Heart left ventricle (tissue), 16 donors: Measurements from ENCODE around the gene SH3BGR. TPM values are rescaled to one million over a fixed set of nuclear protein-coding genes. Genes with fewer than 3 reads are reported as not detected.

Experiments
- ATAC-seq, 4 donors: fragments of 200-7000 bp; cut with Tn5 transposase; one replicate each; pipeline ENCODE4 v1.9.1; 2020 to 2022; ENCODE audit warnings: moderate library complexity in 4 of 4, mild to moderate bottlenecking in 3 of 4, moderate number of reproducible peaks in 1 of 4
- DNase-seq, 5 donors: peaks; one replicate each; pipeline ENCODE4 v3.0.0-alpha.2; 2020
- H3K27ac ChIP-seq, 12 donors: fragments of 200-600 bp; sonication (generic) in 4 of 12; one replicate each; pipeline versions ENCODE4 v1.5.0 to v1.8.0; 2016 to 2022; ENCODE audit warnings: mild to moderate bottlenecking in 2 of 12
- H3K27me3 ChIP-seq, 9 donors: fragments of 200-600 bp; sonication (generic) in 2 of 9; one replicate each; pipeline versions ENCODE4 v1.5.1 to v1.8.0; 2016 to 2022; ENCODE audit warnings: mild to moderate bottlenecking in 3 of 9
- H3K36me3 ChIP-seq, 9 donors: fragments of 200-600 bp; sonication (generic) in 2 of 9; one replicate each; pipeline versions ENCODE4 v1.5.0 to v1.8.0; 2018 to 2022; ENCODE audit warnings: mild to moderate bottlenecking in 2 of 9
- H3K4me1 ChIP-seq, 12 donors: fragments of 200-600 bp; sonication (generic) in 4 of 12; one replicate each; pipeline versions ENCODE4 v1.5.0 to v1.8.0; 2016 to 2022; ENCODE audit warnings: mild to moderate bottlenecking in 3 of 12
- H3K4me3 ChIP-seq, 12 donors: fragments of 200-600 bp; sonication (generic) in 4 of 12; one replicate each; pipeline versions ENCODE4 v1.5.0 to v1.8.0; 2017 to 2022; ENCODE audit warnings: mild to moderate bottlenecking in 9 of 12, moderate library complexity in 4 of 12
- H3K9me3 ChIP-seq, 12 donors: fragments of 200-600 bp; sonication (generic) in 4 of 12; one replicate each; pipeline versions ENCODE4 v1.5.0 to v1.8.0; 2016 to 2022; ENCODE audit warnings: mild to moderate bottlenecking in 1 of 12
- CTCF ChIP-seq, 12 donors: fragments of 200-600 bp; sonication (generic) in 4 of 12; IDR thresholded peaks; one replicate each; pipeline versions ENCODE4 v1.5.0 to v1.8.0; 2018 to 2022; ENCODE audit warnings: antibody characterized with exemption in 12 of 12, mild to moderate bottlenecking in 5 of 12
- POLR2A ChIP-seq, 2 donors: fragments of 450-650 bp; IDR thresholded peaks; one replicate each; pipeline ENCODE4 v1.6.1; 2017; ENCODE audit warnings: antibody characterized with exemption in 2 of 2, mild to moderate bottlenecking in 2 of 2, moderate library complexity in 2 of 2
- whole genome bisulfite sequencing, 4 donors: extraction: QIAGEN DNeasy Blood & Tissue Kit in 2 of 4; methylation state at CpG; one replicate each; pipeline versions ENCODE4 v1.1.5 to v1.1.7; 2013 to 2018; 5-methylcytosine and 5-hydroxymethylcytosine counted together
- intact Hi-C, 10 donors: fragments of 100-400 bp; cut with DNase I; formaldehyde crosslinking; loops; one replicate each; pipeline versions ENCODE4 v1.11.1 to v1.14.2; 2022
- polyA plus RNA-seq, 2 donors: library from polyadenylated mRNA; stranded (reverse); fragments of 200-250 nt; gene quantifications; one replicate each; pipeline ENCODE4 v1.2.3, GENCODE V29; 2013
- total RNA-seq, 9 donors: library from RNA; depleted of rRNA in 2 of 9; stranded (reverse); fragments of >200 nt in 2 of 9; fragmentation: NEBNext Ultra II Directional in 3 of 9; extraction: Animal tissue kit (Norgen Biotek cat#: 25700) in 3 of 9; gene quantifications; one replicate each; pipeline versions ENCODE4 v1.1.0 to v1.2.4, GENCODE V29; 2016 to 2023
- donor health status: ischemic (EF 13 %, LVEDD 7.1; RV severe dilation, severe dysfunction).
- donor health status: healthy with polysubstance abuse.
- donor health status: DM: no; HTN: yes; CAD: no.
- donor health status: DM: no; HTN: no; CAD: no.
- donor health status: ischemic (EF 25% LVEDD 6.9; RV normal size, moderate dysfunction).
- donor health status: ischemic (EF 25% LVEDD 5.7; RV mildly dilated, moderate dysfunction).
- donor health status: healthy.
- donor health status: DM: yes; HTN: yes; CAD: no.
- donor health status: ischemic (EF 35%, LVEDD 5.7; RV mildly dilated, moderate dysfunction).
- donor health status: nonischemic (EF 11% LVEDD 7.7; RV severe dilation, severe dysfunction).
- donor health status: DM: yes; HTN: yes; CAD: no.
- donor health status: PGD.
- donor health status: ischemic (EF 29% LVEDD 5.4; RV normal size, mild dysfunction).
- donor health status: nonischemic (EF 23%, LVEDD 6.1; RV moderate dilation, normal function).

Gene SH3BGR
- total and polyA plus RNA-seq, 11 donors, result 52.1 to 357 (median 135) TPM

- no peaks in the 10 kb centered on the region for H3K27me3 ChIP-seq
- H3K36me3 ChIP-seq, result no peaks in the 10 kb centered on the region
- H3K9me3 ChIP-seq, result no peaks in the 10 kb centered on the region
- no peak for TF ChIP-seq CTCF (IDR thresholded peaks at IDR 0.05)
- no peak for TF ChIP-seq POLR2A (IDR thresholded peaks at IDR 0.05)
- DNase-seq (peak in 2 of 5 donors; percentile 41 to 50), ATAC-seq (peak; percentile 53 to 68 (median 60))
- H3K27ac ChIP-seq, result peak overlapping the region in 6 of 12 donors; percentile 3 to 70 (median 38)
- intact Hi-C loops, result no loop called here
- H3K4me1 ChIP-seq, result peaks cover 0 to 34% (median 11%) of the 10 kb centered on the region in 12 donors
- WGBS, 4 donors, result 35 to 55% (median 48%) methylated on average over 5 to 6 of the region's 6 CpGs
- H3K4me3 ChIP-seq, result peak overlapping the region in 3 of 12 donors; percentile 16 to 22 (median 18)
These were observed 3.3 kb downstream of the SH3BGR start for GRCh38 chr21:39454949-39455668.

- no peaks in the 10 kb centered on the region for H3K9me3 ChIP-seq
- no peak for ATAC-seq
- peaks cover 0 to 28% (median 9%) of the 10 kb centered on the region in 12 donors for H3K4me1 ChIP-seq
- H3K27ac ChIP-seq, result no peak overlapping the region
- WGBS, 4 donors, result 73 to 85% (median 79%) methylated on average over 3 of the region's 3 CpGs
- no peak for DNase-seq
- TF ChIP-seq CTCF (IDR thresholded peaks at IDR 0.05), result peak in 4 of 12 donors; percentile 8 to 53 (median 44)
- no peak for TF ChIP-seq POLR2A (IDR thresholded peaks at IDR 0.05)
- H3K36me3 ChIP-seq, result no peaks in the 10 kb centered on the region
- H3K27me3 ChIP-seq, result no peaks in the 10 kb centered on the region
- intact Hi-C loops, result no loop called here
- H3K4me3 ChIP-seq, result no peak overlapping the region
These were observed 4.9 kb downstream of the SH3BGR start for GRCh38 chr21:39456665-39457064.

- H3K4me1 ChIP-seq, result peaks cover 0 to 3% (median 0%) of the 10 kb centered on the region in 12 donors
- no peaks in the 10 kb centered on the region for H3K27me3 ChIP-seq
- H3K4me3 ChIP-seq, result no peak overlapping the region
- TF ChIP-seq POLR2A (IDR thresholded peaks at IDR 0.05), result no peak
- TF ChIP-seq CTCF (IDR thresholded peaks at IDR 0.05), result no peak
- intact Hi-C loops, result no loop called here
- no peak overlapping the region for H3K27ac ChIP-seq
- no peaks in the 10 kb centered on the region for H3K9me3 ChIP-seq
- WGBS, 4 donors, result 65 to 70% (median 67%) methylated on average over 3 of the region's 3 CpGs
- no peak for ATAC-seq
- DNase-seq, result no peak
- peaks cover 0 to 26% (median 8%) of the 10 kb centered on the region in 9 donors for H3K36me3 ChIP-seq
These were observed 9.6 kb downstream of the SH3BGR start for GRCh38 chr21:39461419-39461818.

GRCh38 chr21:39463308-39463707 lies 11.5 kb downstream of the SH3BGR start:
- Histone ChIP-seq H3K4me3 (no peak overlapping the region), H3K27me3 (no peaks in the 10 kb centered on the region), H3K4me1 (no peaks in the 10 kb centered on the region), H3K36me3 (peaks cover 0 to 26% (median 8%) of the 10 kb centered on the region in 9 donors), H3K9me3 (no peaks in the 10 kb centered on the region), H3K27ac (no peak overlapping the region)
- DNase-seq (no peak), ATAC-seq (no peak)
- intact Hi-C loops, result no loop called here
- 77 to 83% (median 81%) methylated on average over 3 of the region's 3 CpGs for WGBS, 4 donors
- no peak for TF ChIP-seq CTCF (IDR thresholded peaks at IDR 0.05)
- TF ChIP-seq POLR2A (IDR thresholded peaks at IDR 0.05), result no peak
